ENCODE results near the gene NUDT17.
"Not testable (repeated sequence)": the region's sequence is repeated elsewhere in the genome, so short reads cannot be mapped to it uniquely, and the experiment has no call there.

Gene NUDT17

GRCh38 chr1:145827966-145828365 is 17.5 kb upstream of the NUDT17 start:
- Histone ChIP-seq H3K36me3 (ENCODE audit: insufficient read depth, low read length) (peaks cover 22% of the 10 kb centered on the region; the same call in 1 of the 2 replicates), H3K9me3 (ENCODE audit: control insufficient read depth, insufficient read depth, low read length) (no peaks in the 10 kb centered on the region), H3K4me1 (ENCODE audit: insufficient read depth, low read length) (no peaks in the 10 kb centered on the region), H3K9ac (ENCODE audit: low read depth, low read length) (no peak overlapping the region)

GRCh38 chr1:145828367-145829026 is 16.9 kb upstream of the NUDT17 start:
- Histone ChIP-seq H3K9ac (ENCODE audit: low read depth, low read length) (no peak overlapping the region), H3K36me3 (ENCODE audit: insufficient read depth, low read length) (peaks cover 25% of the 10 kb centered on the region), H3K9me3 (ENCODE audit: control insufficient read depth, insufficient read depth, low read length) (no peaks in the 10 kb centered on the region), H3K4me1 (ENCODE audit: insufficient read depth, low read length) (no peaks in the 10 kb centered on the region)

DNA sequence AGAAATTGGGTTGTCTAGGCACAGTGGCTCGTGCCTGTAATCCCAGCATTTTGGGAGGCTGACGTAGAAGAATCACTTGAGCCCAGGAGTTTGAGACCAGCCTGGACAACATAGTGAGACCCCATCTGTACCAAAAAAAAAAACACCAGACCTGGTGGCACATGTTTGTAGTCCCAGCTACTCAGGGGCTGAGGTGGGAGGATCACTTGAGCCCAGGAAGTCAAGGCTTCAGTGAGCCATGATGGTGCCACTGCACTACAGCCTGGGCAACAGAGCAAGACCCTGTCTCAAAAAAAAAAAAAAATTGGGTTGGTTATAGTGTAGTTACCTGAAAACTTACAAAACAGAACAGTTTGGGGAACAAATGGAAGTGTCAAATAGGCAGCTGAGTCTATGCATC is 14.6 kb upstream of the NUDT17 start:
- not testable (repeated sequence) for H3K9me3 ChIP-seq (ENCODE audit: control insufficient read depth, insufficient read depth, low read length); H3K9ac ChIP-seq (ENCODE audit: low read depth, low read length); H3K4me1 ChIP-seq (ENCODE audit: insufficient read depth, low read length)
- H3K36me3 ChIP-seq (ENCODE audit: insufficient read depth, low read length): peaks cover 27% of the 10 kb centered on the region

- no peaks in the 10 kb centered on the region for H3K9me3 ChIP-seq (ENCODE audit: control insufficient read depth, insufficient read depth, low read length)
- H3K9ac ChIP-seq (ENCODE audit: low read depth, low read length): no peak overlapping the region
- H3K4me1 ChIP-seq (ENCODE audit: insufficient read depth, low read length): no peaks in the 10 kb centered on the region
- peaks cover 23% of the 10 kb centered on the region for H3K36me3 ChIP-seq (ENCODE audit: insufficient read depth, low read length)
Measured at GRCh38 chr1:145837656-145838055, 7.8 kb upstream of the NUDT17 start.

- H3K9ac ChIP-seq (ENCODE audit: low read depth, low read length): no peak overlapping the region
- peaks cover 6% of the 10 kb centered on the region; the same call in 1 of the 2 replicates for H3K36me3 ChIP-seq (ENCODE audit: insufficient read depth, low read length)
- no peaks in the 10 kb centered on the region for H3K9me3 ChIP-seq (ENCODE audit: control insufficient read depth, insufficient read depth, low read length)
- H3K4me1 ChIP-seq (ENCODE audit: insufficient read depth, low read length): no peaks in the 10 kb centered on the region
Measured at GRCh38 chr1:145843031-145843430, 2.4 kb upstream of the NUDT17 start.

GRCh38 chr1:145845144-145845513 is 301 bp upstream of the NUDT17 start:
- H3K9ac ChIP-seq (ENCODE audit: low read depth, low read length): peak overlapping the region; percentile 57; the same call in 1 of the 2 replicates
- no peaks in the 10 kb centered on the region for H3K4me1 ChIP-seq (ENCODE audit: insufficient read depth, low read length)
- no peaks in the 10 kb centered on the region for H3K9me3 ChIP-seq (ENCODE audit: control insufficient read depth, insufficient read depth, low read length)
- H3K36me3 ChIP-seq (ENCODE audit: insufficient read depth, low read length): peaks cover 3% of the 10 kb centered on the region; the same call in 1 of the 2 replicates

GRCh38 chr1:145846201-145846612 is 777 bp downstream of the NUDT17 start:
- Histone ChIP-seq H3K9ac (ENCODE audit: low read depth, low read length) (peak overlapping the region; percentile 57), H3K36me3 (ENCODE audit: insufficient read depth, low read length) (no peaks in the 10 kb centered on the region), H3K9me3 (ENCODE audit: control insufficient read depth, insufficient read depth, low read length) (no peaks in the 10 kb centered on the region)

GRCh38 chr1:145847827-145848226 is 2.4 kb downstream of the NUDT17 start:
- Histone ChIP-seq H3K9ac (ENCODE audit: low read depth, low read length) (no peak overlapping the region), H3K4me1 (ENCODE audit: insufficient read depth, low read length) (no peaks in the 10 kb centered on the region), H3K36me3 (ENCODE audit: insufficient read depth, low read length) (no peaks in the 10 kb centered on the region), H3K9me3 (ENCODE audit: control insufficient read depth, insufficient read depth, low read length) (no peaks in the 10 kb centered on the region)

More at GRCh38 chr1:145846201-145846612, 777 bp downstream of the NUDT17 start:
- no peaks in the 10 kb centered on the region for H3K4me1 ChIP-seq (ENCODE audit: insufficient read depth, low read length)

- Histone ChIP-seq H3K9ac (ENCODE audit: low read depth, low read length) (no peak overlapping the region), H3K9me3 (ENCODE audit: control insufficient read depth, insufficient read depth, low read length) (no peaks in the 10 kb centered on the region), H3K4me1 (ENCODE audit: insufficient read depth, low read length) (no peaks in the 10 kb centered on the region), H3K36me3 (ENCODE audit: insufficient read depth, low read length) (no peaks in the 10 kb centered on the region; the same call in 1 of the 2 replicates)
Measured at GRCh38 chr1:145849356-145850160, 4.1 kb downstream of the NUDT17 start.

DNA sequence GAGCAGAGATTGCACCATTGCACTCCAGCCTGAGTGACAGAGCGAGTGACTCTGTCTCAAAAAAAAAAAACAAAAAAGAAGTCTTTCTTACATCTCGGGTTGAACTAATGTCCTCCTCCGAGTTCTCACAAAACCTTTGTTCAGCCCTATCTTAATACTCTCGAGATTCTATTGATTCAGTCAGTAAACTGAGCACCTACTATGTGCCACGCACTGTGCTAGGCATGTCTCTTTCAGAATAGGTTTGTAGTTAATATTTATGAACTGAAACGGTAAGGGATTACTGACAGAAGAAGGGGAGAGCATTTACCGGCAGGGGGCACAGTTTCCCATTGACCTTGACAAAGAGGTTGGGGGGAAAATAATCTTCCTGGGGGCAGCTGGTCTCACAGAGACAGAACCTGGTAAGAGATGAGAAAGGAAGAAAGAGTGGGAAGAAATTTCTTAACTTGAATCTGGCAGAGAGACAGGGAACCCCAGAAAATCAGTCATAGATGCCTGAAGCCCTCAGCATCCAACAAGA is 10.1 kb downstream of the NUDT17 start:
- no peak overlapping the region for H3K9ac ChIP-seq (ENCODE audit: low read depth, low read length)
- H3K9me3 ChIP-seq (ENCODE audit: control insufficient read depth, insufficient read depth, low read length): peaks cover 2% of the 10 kb centered on the region; the same call in 1 of the 2 replicates
- peaks cover 3% of the 10 kb centered on the region; the same call in 1 of the 2 replicates for H3K4me1 ChIP-seq (ENCODE audit: insufficient read depth, low read length)
- H3K36me3 ChIP-seq (ENCODE audit: insufficient read depth, low read length): peaks cover 3% of the 10 kb centered on the region; the same call in 1 of the 2 replicates

GRCh38 chr1:145857170-145857569 is 11.7 kb downstream of the NUDT17 start:
- H3K9ac ChIP-seq (ENCODE audit: low read depth, low read length): no peak overlapping the region

GRCh38 chr1:145858238-145858900 is 12.9 kb downstream of the NUDT17 start:
- H3K9me3 ChIP-seq (ENCODE audit: control insufficient read depth, insufficient read depth, low read length): peaks cover 2% of the 10 kb centered on the region; the same call in 1 of the 2 replicates
- peaks cover 3% of the 10 kb centered on the region; the same call in 1 of the 2 replicates for H3K36me3 ChIP-seq (ENCODE audit: insufficient read depth, low read length)

More at GRCh38 chr1:145857170-145857569, 11.7 kb downstream of the NUDT17 start:
- Histone ChIP-seq H3K36me3 (ENCODE audit: insufficient read depth, low read length) (peaks cover 3% of the 10 kb centered on the region; the same call in 1 of the 2 replicates), H3K4me1 (ENCODE audit: insufficient read depth, low read length) (peaks cover 3% of the 10 kb centered on the region; the same call in 1 of the 2 replicates), H3K9me3 (ENCODE audit: control insufficient read depth, insufficient read depth, low read length) (peaks cover 2% of the 10 kb centered on the region; the same call in 1 of the 2 replicates)

GRCh38 chr1:145858901-145859490 is 13.6 kb downstream of the NUDT17 start, which contains the start of gene PIAS3:
Gene PIAS3, minus strand, starts transcription at chr1:145859081. Its CDS starts 91 bp downstream, at chr1:145858990.
- Histone ChIP-seq H3K4me1 (ENCODE audit: insufficient read depth, low read length) (peaks cover 3% of the 10 kb centered on the region; the same call in 1 of the 2 replicates), H3K9ac (ENCODE audit: low read depth, low read length) (peak within 1 kb of the TSS; percentile 66), H3K9me3 (ENCODE audit: control insufficient read depth, insufficient read depth, low read length) (peaks cover 2% of the 10 kb centered on the region; the same call in 1 of the 2 replicates), H3K36me3 (ENCODE audit: insufficient read depth, low read length) (peaks cover 3% of the 10 kb centered on the region; the same call in 1 of the 2 replicates)

More at GRCh38 chr1:145858238-145858900, 12.9 kb downstream of the NUDT17 start:
- Histone ChIP-seq H3K4me1 (ENCODE audit: insufficient read depth, low read length) (peaks cover 3% of the 10 kb centered on the region; the same call in 1 of the 2 replicates), H3K9ac (ENCODE audit: low read depth, low read length) (peak overlapping the region; percentile 66)
